GM18868 (cell line): ENCODE data around the gene CCL22.

Experiments used
- ATAC-seq: cut with Tn5 transposase; IDR thresholded peaks from one replicate; pipeline ENCODE4 v1.9.1; 2021; ENCODE audit warnings: mild to moderate bottlenecking, moderate library complexity; ENCODE audit not compliant: unreplicated experiment

CCL22 gene

GRCh38 chr16:57345666-57346204 is 12.8 kb upstream of the CCL22 start:
- ATAC-seq, result no peak

- no peak for ATAC-seq
These were observed 10.7 kb upstream of the CCL22 start for GRCh38 chr16:57347858-57348257.

GRCh38 chr16:57348327-57348726 is 10.3 kb upstream of the CCL22 start:
- no peak for ATAC-seq

GRCh38 chr16:57349212-57350031 is 9.2 kb upstream of the CCL22 start:
- peak; percentile 89 for ATAC-seq

- peak; percentile 36 for ATAC-seq
These were observed 5.9 kb upstream of the CCL22 start for GRCh38 chr16:57352636-57353047.

- no peak for ATAC-seq
These were observed 4.3 kb upstream of the CCL22 start for GRCh38 chr16:57354311-57354710.

- no peak for ATAC-seq
These were observed 2.6 kb upstream of the CCL22 start for GRCh38 chr16:57355898-57356414.

GRCh38 chr16:57356547-57356946 is 2.0 kb upstream of the CCL22 start:
- ATAC-seq, result no peak

GRCh38 chr16:57357330-57358085 is 1.1 kb upstream of the CCL22 start:
- ATAC-seq, result no peak

- no peak for ATAC-seq
These were observed 530 bp upstream of the CCL22 start for GRCh38 chr16:57358086-57358420.

- ATAC-seq, result no peak
These were observed 1.8 kb downstream of the CCL22 start for GRCh38 chr16:57360321-57360935.

- ATAC-seq, result no peak
These were observed 2.8 kb downstream of the CCL22 start for GRCh38 chr16:57361404-57361803.

- no peak for ATAC-seq
These were observed 5.6 kb downstream of the CCL22 start for GRCh38 chr16:57364143-57364542.

GRCh38 chr16:57366544-57367040 is 8.0 kb downstream of the CCL22 start:
- ATAC-seq, result no peak

- no peak for ATAC-seq
These were observed 8.7 kb downstream of the CCL22 start for GRCh38 chr16:57367116-57367752.

GRCh38 chr16:57371494-57372371 is 13.2 kb downstream of the CCL22 start:
- ATAC-seq, result no peak

GRCh38 chr16:57372372-57373116 is 14.0 kb downstream of the CCL22 start, which contains the start of gene CX3CL1:
TSS of gene CX3CL1 (plus strand) at chr16:57372490. CDS start at chr16:57372569, 79 bp downstream.
- no peak for ATAC-seq

- ATAC-seq, result no peak
These were observed 14.7 kb downstream of the CCL22 start for GRCh38 chr16:57373117-57373947.
